Superior temporal gyrus (tissue), 1 donor: Measurements from ENCODE around the gene AHI1.
"Not testable (repeated sequence)": the region's sequence is repeated elsewhere in the genome, so short reads cannot be mapped to it uniquely, and the experiment has no call there.

Source experiments
- DNase-seq: peaks from one replicate; pipeline ENCODE4 v3.0.0-alpha.2; 2016; ENCODE audit errors: extremely low spot score

The AHI1 gene

DNA sequence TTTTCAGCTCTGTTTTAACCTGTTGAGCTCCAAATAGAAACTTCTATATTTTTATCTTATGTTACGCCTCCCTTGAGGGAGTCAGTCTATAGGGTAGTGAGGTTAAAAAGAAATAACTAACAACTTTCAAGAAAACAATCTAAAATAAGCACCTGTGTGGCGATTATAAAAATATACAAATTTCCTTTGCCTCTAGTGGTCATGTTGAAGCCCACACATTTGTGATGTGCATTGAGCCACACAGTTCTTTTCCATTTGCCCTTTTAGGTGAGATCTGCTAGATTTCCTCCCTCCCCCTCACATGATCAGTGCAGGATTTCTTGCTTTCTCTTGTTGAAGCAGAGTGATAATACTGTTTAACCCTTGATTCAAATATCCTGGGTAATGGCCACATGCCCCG, 232.3 kb downstream of the AHI1 start:
- DNase-seq: no peak

- DNase-seq: no peak
These were observed 235.4 kb downstream of the AHI1 start for GRCh38 chr6:135261872-135262725.

GRCh38 chr6:135260612-135261011, 236.9 kb downstream of the AHI1 start:
- no peak for DNase-seq

- no peak for DNase-seq
These were observed 238.6 kb downstream of the AHI1 start for GRCh38 chr6:135258970-135259369.

DNA sequence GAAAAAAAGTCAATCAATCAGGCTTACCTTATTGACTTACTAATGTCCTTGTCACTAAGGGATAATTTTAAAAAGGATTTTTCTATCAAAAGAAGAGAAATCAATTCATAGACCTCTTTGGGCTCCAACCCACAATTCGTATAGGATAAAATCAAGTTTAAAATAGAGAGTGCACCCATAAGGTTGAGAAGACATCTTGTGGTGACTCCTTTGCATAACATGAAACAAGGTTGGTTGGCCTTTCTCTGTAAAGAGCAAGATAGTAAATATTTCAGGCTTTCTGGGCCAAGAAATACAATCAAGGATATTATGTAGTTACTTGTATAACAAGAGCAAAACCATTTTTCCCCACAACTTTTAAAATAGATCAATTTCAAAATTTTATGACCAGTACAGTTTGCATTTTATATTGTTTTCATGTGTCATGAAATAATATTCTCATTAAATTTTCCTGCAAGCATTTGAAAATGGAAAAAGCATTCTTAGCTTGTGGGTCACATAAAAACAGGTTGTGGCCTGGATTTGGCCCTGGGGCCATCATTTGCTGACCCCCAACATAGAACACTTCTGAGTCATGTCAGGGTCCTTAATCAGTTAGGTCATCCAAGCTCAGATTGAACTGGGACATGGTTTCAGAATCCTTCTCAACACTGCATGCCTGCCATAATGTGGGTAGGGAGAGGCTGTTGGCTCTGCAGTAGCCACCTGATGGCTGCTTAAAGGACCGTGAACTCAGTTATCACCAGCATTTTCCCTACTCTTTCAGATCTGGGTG, 239.7 kb downstream of the AHI1 start:
- DNase-seq: no peak

DNA sequence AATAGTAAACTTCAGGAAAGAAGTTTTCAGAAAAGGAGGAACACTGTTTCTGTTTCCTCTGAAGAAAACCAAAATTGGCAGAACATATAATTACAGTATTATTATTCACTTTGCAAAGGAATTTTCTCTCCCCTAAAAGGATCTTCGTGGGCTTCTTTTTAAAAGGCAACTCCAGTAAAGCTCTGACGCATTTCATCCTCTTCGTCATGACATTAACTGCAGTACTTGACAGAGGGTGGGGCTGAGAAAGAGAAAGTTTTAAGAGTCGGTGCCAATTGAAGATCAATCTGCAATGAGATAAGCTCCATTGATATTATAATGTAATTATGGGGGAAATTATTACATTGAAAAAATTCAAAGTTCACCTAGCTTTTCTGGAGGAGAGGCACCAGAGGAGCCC, 240.7 kb downstream of the AHI1 start:
- DNase-seq: no peak

- DNase-seq: no peak
These were observed 243.1 kb downstream of the AHI1 start for GRCh38 chr6:135254471-135254870.

DNA sequence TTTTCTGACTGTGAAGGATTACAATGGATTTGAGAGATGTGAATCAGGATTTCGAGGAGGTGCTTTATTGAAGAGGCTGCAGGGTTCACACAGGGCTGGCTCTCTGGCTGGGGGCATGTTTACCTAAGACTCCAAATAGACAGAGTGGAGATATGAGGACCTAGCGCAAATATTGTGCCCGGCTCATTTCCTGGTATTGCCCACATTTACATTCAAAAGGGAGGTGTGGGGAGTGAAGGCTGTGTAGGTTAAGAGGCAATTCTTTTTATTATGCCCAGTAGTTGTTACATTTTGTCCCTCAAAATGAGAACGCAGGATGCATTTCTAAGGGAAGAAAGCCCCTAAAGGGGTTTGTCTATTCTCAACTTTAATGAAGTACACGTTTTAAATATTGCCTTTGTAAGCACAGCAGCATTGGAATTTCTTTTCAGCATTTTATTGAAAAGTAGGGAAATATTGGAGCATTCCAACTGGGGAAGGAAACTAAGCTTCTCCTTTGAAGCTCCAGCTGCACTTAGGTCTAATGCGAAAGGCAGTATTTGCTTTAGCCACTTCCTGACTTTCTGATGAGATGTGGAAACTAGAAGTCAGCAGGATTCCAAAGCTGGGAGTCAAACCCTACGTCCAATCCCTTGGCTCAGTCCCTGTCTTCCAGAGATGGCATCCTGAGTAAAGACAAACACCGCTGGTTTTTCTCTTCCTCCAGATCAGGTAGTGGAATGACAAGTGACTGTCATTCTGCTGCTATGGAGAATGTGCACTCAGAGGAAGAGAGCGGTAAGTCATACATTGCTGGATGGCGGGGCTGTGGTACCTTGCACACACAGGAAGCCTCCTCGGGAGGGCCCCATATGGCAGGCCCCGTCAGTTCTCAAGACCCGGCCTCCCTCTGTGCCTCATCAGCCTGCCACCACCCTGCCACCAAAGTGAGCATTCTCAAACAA, 245.8 kb downstream of the AHI1 start:
- no peak for DNase-seq

DNA sequence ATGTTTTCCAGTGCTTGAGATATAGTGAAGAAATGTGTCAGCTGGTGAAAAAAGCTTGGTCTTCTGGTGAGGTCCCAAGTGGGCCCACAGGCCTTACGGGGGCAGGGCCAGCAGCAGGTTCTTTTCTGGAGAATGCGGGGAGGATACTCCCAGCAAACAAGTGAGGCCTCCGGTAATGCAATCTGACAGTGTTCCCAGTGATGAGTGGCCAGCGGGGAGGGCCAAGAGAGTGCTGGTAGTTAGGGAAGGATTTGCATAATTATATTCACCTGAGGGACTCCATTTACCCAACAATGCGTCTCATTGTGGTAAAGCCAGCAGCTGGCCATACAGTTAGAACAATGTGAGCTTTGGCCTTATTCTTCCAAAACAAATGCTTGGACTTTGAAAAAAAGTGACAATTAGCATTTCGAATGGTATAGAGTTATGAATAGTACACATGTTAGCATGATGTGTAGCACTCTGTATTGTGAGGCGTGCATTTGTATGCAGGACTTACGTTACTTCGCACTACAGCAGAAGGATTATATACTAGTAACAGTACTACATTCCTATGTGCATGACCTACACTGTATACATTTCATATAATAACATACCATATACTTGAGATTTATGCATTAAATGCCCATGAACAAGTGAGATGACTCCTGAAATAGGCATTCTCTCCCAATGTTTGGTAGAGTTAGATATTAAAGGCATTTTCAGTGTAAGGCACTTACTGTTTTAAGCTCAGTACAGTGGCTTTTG, 246.6 kb downstream of the AHI1 start:
- no peak for DNase-seq

DNA sequence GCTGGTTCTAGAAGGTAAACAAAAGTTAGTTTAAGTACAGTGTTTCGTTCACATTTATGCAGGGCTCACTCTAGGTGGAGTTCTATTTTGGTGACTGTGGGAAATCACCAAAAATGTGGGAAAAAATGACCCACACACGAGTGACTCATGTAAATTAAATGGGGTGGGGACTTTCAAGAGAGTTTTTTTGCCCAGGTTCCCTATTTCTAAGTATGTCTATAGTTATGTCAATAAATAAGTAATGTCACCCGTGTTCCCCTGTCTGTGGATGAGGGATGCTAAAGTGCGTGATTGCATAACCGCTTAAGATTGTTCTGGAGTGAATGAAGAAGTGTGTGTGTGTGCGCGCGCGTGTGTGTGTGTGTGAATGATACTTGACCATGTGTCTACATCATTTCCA, 247.3 kb downstream of the AHI1 start:
- DNase-seq: no peak

GRCh38 chr6:135246412-135247012, 251.0 kb downstream of the AHI1 start:
- not testable (repeated sequence) for DNase-seq

GRCh38 chr6:135244805-135245204, 252.7 kb downstream of the AHI1 start:
- DNase-seq: no peak

DNA sequence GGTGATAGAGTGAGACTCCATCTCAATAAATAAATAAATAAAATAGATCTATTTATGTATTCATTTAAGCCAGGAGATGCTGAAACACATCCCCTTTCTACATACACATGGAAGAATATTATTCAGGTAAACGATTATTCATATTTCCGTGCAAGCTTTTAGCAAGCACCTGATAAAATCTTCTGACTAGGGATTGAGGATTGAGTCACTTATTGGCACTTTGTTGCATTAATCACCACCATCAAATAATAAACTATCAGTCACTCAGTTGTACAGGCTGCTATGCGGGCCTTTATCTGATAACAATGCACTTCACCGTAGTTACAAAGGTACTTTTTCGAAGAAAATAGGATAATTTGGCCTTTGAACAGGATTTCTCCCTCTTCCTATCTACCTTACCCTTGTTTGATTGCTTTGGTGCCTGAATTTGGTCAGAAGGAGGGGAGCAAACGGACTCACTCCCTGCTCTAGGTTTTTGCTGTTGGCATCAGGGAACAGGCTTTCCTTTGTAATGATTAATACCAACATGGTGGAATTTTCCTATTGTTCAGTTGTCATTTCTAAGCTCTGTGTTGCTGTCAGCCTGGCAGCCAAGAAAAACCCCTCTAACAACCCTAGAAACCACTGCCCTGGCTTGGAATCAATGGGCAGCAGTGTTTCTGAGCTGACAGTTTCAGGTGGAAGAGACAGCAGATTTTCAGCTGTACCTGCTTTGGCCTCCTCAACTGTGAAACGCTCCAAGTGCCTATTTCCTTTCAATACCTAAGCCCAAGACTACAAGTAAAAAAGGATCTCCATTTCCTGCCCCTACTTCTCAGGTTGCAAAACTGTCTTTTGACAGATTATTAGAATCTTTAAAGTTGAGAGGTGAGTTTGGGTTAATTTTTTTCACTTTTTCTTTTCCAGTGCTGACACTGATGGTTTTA, 253.4 kb downstream of the AHI1 start:
- no peak for DNase-seq

GRCh38 chr6:135240711-135241110, 256.8 kb downstream of the AHI1 start:
- no peak for DNase-seq

GRCh38 chr6:135236732-135237131, 260.8 kb downstream of the AHI1 start:
- no peak for DNase-seq

DNA sequence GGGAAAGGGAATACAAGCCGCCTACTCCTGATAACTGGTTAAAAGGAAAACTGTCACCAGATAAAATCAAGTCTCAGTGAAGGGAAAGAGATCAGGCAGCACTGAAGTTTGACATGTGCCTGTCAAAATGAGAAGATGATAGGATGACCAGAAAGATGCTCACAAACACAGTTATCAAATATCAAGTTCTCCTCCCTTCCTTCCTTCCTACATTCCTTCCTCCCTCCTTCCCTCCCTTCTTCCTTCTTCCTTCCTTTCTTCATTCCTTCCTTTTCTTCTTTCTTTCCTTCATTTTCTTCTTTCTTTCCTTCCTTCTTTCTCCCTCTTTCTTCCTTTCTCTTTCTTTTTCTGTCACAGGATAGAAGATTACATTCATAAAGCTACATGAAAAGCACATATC, 261.2 kb downstream of the AHI1 start:
- DNase-seq: no peak

GRCh38 chr6:135235716-135236115, 261.8 kb downstream of the AHI1 start:
- DNase-seq: no peak

DNA sequence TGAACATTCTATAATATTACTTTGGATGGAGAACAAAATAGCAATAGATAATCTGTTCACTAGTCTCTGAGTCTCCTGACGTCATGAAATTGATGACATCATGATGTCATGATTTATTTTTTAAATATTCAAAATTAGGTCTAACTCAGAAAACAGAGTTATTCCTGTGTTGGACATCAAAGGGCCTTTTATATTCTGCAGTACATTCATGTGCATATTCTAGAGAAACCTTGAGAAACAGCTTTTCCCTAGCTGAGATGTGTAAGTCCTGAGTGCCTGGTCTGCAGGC, 263.1 kb downstream of the AHI1 start:
- no peak for DNase-seq

GRCh38 chr6:135233686-135234491, 263.7 kb downstream of the AHI1 start:
- DNase-seq: no peak
